SK-N-SH (cell line): Measurements from ENCODE around the gene SPATA32.

Experiments used
- CHD2 ChIP-seq: fragments of 150-350 bp; IDR thresholded peaks from 2 replicates; pipeline ENCODE4 v1.6.1; 2018; ENCODE audit warnings: low read length; ENCODE audit not compliant: partially characterized antibody
- CTCF ChIP-seq: fragments of 200-600 bp; sonication (generic); IDR thresholded peaks from 2 replicates; pipeline ENCODE4 v1.6.1; 2017; ENCODE audit warnings: antibody characterized with exemption, mild to moderate bottlenecking, moderate library complexity
- EP300 ChIP-seq, 2 experiments: IDR thresholded peaks; 2 replicates each; pipeline versions ENCODE4 v1.4.0 to v1.6.1; 2012; ENCODE audit warnings: borderline replicate concordance in 1 of 2, low read depth in 1 of 2, low read length in 1 of 2
- EZH2phosphoT487 ChIP-seq: fragments of 200-600 bp; sonication (generic); IDR thresholded peaks from 2 replicates; pipeline ENCODE4 v1.6.1; 2017; ENCODE audit warnings: low read depth, mixed run types, mild to moderate bottlenecking, antibody characterized with exemption, moderate library complexity, borderline replicate concordance
- FOXJ3 ChIP-seq: sonication (generic); formaldehyde crosslinking; IDR thresholded peaks from 2 replicates; pipeline ENCODE4 v1.5.1; 2020; ENCODE audit warnings: mild to moderate bottlenecking, missing genetic modification reagents
- MXI1 ChIP-seq: IDR thresholded peaks from 2 replicates; pipeline ENCODE4 v1.6.1; 2012; ENCODE audit warnings: mild to moderate bottlenecking, low read depth, low read length, improper control_type of control experiment
- NRF1 ChIP-seq: IDR thresholded peaks from 2 replicates; pipeline ENCODE4 v1.6.1; 2012; ENCODE audit warnings: low read depth, mild to moderate bottlenecking, low read length
- POLR2AphosphoS5 ChIP-seq: IDR thresholded peaks from 2 replicates; pipeline ENCODE4 v1.6.1; 2012; ENCODE audit warnings: low read depth, low read length
- RAD21 ChIP-seq: IDR thresholded peaks from 2 replicates; pipeline ENCODE4 v1.6.1; 2012; ENCODE audit warnings: mild to moderate bottlenecking, low read length
- SIN3A ChIP-seq: IDR thresholded peaks from 2 replicates; pipeline ENCODE4 v1.6.1; 2012; ENCODE audit warnings: low read depth, mild to moderate bottlenecking, low read length, moderate library complexity, borderline replicate concordance
- TAF1 ChIP-seq: IDR thresholded peaks from 2 replicates; pipeline ENCODE4 v1.6.1; 2012; ENCODE audit warnings: low read depth, mild to moderate bottlenecking, low read length, moderate library complexity, borderline replicate concordance
- YY1 ChIP-seq: IDR thresholded peaks from 2 replicates; pipeline ENCODE4 v1.4.0; 2012; ENCODE audit warnings: low read depth, mild to moderate bottlenecking

DNA sequence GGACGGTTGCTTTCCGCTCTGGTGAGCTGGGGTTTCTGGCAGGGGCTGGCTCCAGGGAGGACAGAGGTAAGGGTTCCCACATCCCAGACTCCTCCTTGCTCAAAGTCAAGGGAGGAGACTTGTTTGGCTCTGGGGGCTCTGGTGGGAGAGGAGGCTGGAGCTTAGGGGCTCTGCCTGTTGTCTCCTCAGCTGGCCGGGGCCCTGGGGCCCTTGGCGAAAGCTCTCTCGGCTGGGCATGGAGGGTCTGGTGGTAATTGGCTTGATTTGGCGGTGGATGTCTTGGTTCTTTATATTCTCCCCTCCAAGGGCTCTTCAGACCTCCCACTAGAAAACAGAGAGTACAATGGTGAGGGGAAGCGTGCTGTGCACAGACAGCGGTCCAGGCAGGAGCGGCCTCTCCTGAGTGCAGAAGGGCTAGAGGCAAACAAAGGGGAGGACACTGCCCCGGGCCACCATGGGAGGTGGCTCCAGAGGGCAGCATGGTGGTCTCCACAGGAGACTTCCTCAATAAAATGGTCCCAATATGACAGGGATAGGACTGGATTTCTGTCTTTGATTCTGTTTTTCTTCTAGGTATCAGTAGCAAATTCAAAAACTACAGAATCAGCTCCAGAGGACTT lies 5.7 kb upstream of the SPATA32 start:
- TF ChIP-seq CTCF (no peak), SIN3A (no peak), RAD21 (no peak), TAF1 (no peak), NRF1 (no peak), MXI1 (no peak), EP300 (IDR thresholded peaks at IDR 0.05; ENCODE audit: borderline replicate concordance in 1 of 2, low read depth in 1 of 2, low read length in 1 of 2) (no peak), EZH2phosphoT487 (no peak), FOXJ3 (CRISPR knock-in tag) (no peak), CHD2 (no peak), YY1 (no peak), POLR2AphosphoS5 (no peak)
